ENCODE measurements around the gene DCST2.
A peak's percentile ranks its signal among the peaks of the same experiment; 100 is the strongest.

DCST2 gene

GRCh38 chr1:155079487-155080311, 46.1 kb upstream of the DCST2 start:
- DNase-seq (ENCODE audit: low read depth), result no peak
- TF ChIP-seq CTCF (IDR thresholded peaks at IDR 0.05; ENCODE audit: low read depth, low read length, missing control alignments), result no peak
- no peak overlapping the region for H3K4me3 ChIP-seq (ENCODE audit: low read depth, low read length)

- no peak for DNase-seq (ENCODE audit: low read depth)
- H3K4me3 ChIP-seq (ENCODE audit: low read depth, low read length), result peak overlapping the region; percentile 36; the same call in 1 of the 2 replicates
- TF ChIP-seq CTCF (IDR thresholded peaks at IDR 0.05; ENCODE audit: low read depth, low read length, missing control alignments), result no peak
Observed at GRCh38 chr1:155079210-155079486, 45.6 kb upstream of the DCST2 start.

- H3K4me3 ChIP-seq (ENCODE audit: low read depth, low read length), result peak within 1 kb of the TSS; percentile 36
- no peak for DNase-seq (ENCODE audit: low read depth)
- TF ChIP-seq CTCF (IDR thresholded peaks at IDR 0.05; ENCODE audit: low read depth, low read length, missing control alignments), result no peak
Observed at GRCh38 chr1:155078469-155079209, 45.1 kb upstream of the DCST2 start, which contains the start of gene EFNA3. Gene EFNA3 (plus strand): TSS chr1:155078837. CDS start chr1:155078942, 105 bp downstream.

GRCh38 chr1:155077758-155078445, 44.3 kb upstream of the DCST2 start:
- no peak overlapping the region for H3K4me3 ChIP-seq (ENCODE audit: low read depth, low read length)
- no peak for TF ChIP-seq CTCF (IDR thresholded peaks at IDR 0.05; ENCODE audit: low read depth, low read length, missing control alignments)

GRCh38 chr1:155077346-155077745, 43.8 kb upstream of the DCST2 start:
- no peak for DNase-seq (ENCODE audit: low read depth)
- no peak overlapping the region for H3K4me3 ChIP-seq (ENCODE audit: low read depth, low read length)
- no peak for TF ChIP-seq CTCF (IDR thresholded peaks at IDR 0.05; ENCODE audit: low read depth, low read length, missing control alignments)

More at GRCh38 chr1:155077758-155078445, 44.3 kb upstream of the DCST2 start:
- no peak for DNase-seq (ENCODE audit: low read depth)

- no peak for DNase-seq (ENCODE audit: low read depth)
- TF ChIP-seq CTCF (IDR thresholded peaks at IDR 0.05; ENCODE audit: low read depth, low read length, missing control alignments), result no peak
Observed at GRCh38 chr1:155076371-155076770, 42.8 kb upstream of the DCST2 start.

More at GRCh38 chr1:155076371-155076770, 42.8 kb upstream of the DCST2 start:
- no peak overlapping the region for H3K4me3 ChIP-seq (ENCODE audit: low read depth, low read length)
